Occipital lobe (tissue), 2 donors: ENCODE measurements around the gene MON2. TPM values are rescaled to one million over a fixed set of nuclear protein-coding genes. Genes with fewer than 3 reads are reported as not detected.

Source experiments
- small RNA-seq: library from RNA; depleted of rRNA; stranded (forward); fragments of <200 nt; gene quantifications from one replicate; pipeline ENCODE3, GENCODE V24; 2014
- total RNA-seq: library from RNA; depleted of rRNA; stranded (reverse); fragments of >200 nt; gene quantifications from one replicate; pipeline ENCODE4 v1.2.3, GENCODE V29; 2014

MON2 gene
- total RNA-seq, 1 donor from 2014 or later: 90.8 TPM

Small RNA genes within 50 kb of the gene (small RNA-seq; reads per million reads assigned to genes)
- gene MIRLET7I (3,135 reads per million, percentile 99 among the genes with 10 or more reads in this experiment), gene RNU6-399P (not detected)

Other genes starting within 250 kb of the MON2 start
- 160 TPM for gene USP15, start 206.4 kb upstream of the MON2 start, total RNA-seq